ENCODE results near the gene PDE4A. TPM values are rescaled to one million over a fixed set of nuclear protein-coding genes. Genes with fewer than 3 reads are reported as not detected.

PDE4A gene
- polyA plus RNA-seq, 1 donor from 2014 or later: 2.9 TPM

DNA sequence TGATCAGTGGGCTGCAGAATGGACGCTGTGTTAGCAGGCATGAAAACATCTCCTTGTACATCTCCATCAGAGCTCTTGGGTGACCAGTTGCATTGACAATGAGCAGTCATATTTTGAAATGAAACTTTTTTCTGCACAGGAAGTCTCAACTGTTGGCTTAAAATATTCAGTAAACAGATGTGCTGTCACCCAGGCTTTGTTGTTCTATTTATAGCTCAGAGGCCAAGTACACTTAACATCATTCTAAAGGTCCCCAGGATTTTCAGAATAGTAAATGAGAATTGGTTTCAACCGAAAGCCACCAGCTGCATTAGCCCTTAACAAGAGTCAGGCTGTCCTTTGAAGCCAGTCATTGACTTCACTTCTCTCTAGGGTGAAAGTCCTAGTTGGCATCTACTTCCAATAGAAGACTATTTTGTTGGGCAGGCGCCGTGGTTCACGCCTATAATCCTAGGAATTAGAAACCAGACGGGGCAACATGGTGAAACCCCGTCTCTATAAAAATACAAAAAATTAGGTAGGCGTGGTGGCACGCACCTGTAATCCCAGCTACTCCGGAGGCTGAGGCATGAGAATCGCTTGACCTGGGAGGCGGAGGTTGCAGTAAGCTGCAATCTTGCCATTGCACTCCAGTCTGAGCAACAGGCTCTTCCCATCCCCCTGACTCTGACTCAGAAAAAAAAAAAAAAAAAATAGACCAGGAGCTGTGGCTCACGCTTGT lies 7.9 kb upstream of the PDE4A start:
- Mint-ChIP-seq H3K27me3 (peaks cover 2% of the 10 kb centered on the region), H3K9me3 (peaks cover 0 to 3% (median 0%) of the 10 kb centered on the region in 3 donors), H3K4me1 (peaks cover 31 to 45% (median 43%) of the 10 kb centered on the region in 3 donors), H3K36me3 (peaks cover 3% of the 10 kb centered on the region), H3K4me3 (peak overlapping the region; percentile 41 to 78 (median 61)), H3K27ac (peak overlapping the region; percentile 67 to 89 (median 87))

DNA sequence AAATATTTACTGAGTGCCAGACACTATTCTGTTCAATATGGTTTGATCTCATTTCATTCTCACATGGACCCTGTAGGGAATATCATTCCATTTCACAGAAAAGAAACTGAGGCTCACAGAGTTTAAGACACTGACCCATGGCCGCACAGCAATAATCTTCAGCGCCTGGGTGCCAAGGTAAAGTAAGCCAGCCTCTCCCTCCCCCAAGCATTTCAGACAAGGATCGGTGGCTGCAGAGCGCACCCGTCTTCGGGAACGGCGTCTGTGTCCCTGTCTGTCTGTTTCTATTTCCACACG lies 4.3 kb upstream of the PDE4A start:
- peaks cover 0 to 5% (median 0%) of the 10 kb centered on the region in 3 donors for H3K9me3 Mint-ChIP-seq
- peak overlapping the region; percentile 84 to 98 (median 97) for H3K27ac Mint-ChIP-seq
- peaks cover 3% of the 10 kb centered on the region for H3K36me3 Mint-ChIP-seq
- peak overlapping the region; percentile 64 to 91 (median 75) for H3K4me3 Mint-ChIP-seq
- H3K4me1 Mint-ChIP-seq: peaks cover 20 to 35% (median 31%) of the 10 kb centered on the region in 3 donors
- peaks cover 22% of the 10 kb centered on the region for H3K27me3 Mint-ChIP-seq

DNA sequence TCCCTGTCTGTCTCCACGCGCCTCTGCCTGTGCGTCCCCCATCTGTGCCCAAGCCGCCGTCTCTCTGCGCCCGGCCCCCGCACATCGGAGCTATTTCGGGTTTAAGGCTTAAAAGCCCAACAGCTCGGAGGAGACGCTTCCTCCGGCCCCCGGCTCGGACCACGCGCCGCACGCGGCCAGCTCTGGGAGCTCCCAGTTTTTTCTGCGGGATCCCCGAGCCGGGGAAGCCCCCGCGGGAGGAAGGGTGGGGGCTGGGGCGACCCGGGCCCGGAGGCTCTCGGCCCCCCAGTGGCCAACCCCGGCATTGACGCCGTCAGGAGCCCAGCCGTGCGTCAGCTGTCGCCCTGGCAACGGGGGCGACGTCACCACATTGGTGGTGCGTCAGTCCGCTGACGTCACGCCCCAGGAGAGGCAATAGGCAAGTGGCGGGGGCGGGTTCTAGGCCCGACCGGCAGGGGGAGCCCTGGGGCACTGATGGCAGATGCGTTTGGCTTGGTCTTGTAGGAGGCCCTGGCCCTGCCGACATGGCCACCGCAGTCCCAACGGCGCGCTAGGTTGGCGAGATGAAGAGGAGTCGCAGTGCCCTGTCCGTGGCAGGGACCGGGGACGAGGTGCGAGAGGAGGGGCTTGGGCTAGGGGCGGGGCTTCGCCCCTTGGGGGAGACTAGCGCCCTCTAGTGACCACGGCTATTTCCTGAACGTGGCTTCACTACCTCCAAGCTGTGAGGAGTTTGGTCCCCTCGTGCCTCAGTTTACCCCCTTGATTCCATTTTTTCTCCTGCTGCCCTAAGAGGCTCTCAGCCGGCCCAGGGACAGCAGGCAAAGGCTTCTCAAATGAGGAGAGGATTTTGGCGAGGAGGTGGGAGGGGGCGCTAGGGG lies 3.7 kb upstream of the PDE4A start:
- Mint-ChIP-seq H3K9me3 (peaks cover 0 to 5% (median 0%) of the 10 kb centered on the region in 3 donors), H3K4me1 (peaks cover 15 to 31% (median 30%) of the 10 kb centered on the region in 3 donors), H3K4me3 (peak overlapping the region; percentile 64 to 91 (median 75)), H3K27me3 (peaks cover 28% of the 10 kb centered on the region), H3K27ac (peak overlapping the region; percentile 84 to 98 (median 97)), H3K36me3 (peaks cover 3% of the 10 kb centered on the region)

DNA sequence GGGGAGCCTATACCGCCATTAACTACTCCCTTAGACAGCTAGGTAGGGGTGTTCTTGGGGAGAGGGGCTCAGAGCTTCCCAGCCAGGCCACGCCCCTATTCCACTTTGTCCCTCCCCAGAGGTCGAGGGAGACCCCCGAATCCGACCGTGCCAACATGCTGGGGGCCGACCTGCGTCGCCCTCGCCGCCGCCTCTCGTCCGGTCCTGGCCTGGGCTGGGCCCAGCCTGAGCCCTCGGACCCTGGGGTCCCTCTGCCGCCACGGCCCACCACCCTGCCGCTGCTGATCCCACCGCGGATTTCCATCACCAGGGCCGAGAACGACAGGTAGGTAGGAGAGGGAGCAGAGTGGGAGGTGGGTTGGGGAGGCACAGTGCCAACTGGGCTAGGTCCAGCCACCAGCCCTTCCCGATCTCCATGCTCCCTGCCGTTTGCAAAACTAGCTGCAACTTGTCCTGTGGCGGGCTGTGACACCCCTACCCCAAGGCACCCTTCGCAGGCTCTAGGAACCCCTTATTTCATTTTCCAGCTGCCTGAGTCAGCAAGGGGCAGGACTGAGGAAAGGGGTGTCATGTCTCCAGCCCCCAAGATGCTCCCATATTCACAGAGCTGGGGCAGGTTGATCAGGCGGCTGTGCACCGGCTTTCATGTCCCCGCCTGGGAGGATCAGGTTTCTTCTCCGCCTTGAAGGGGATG lies 2.6 kb upstream of the PDE4A start:
- H3K4me3 Mint-ChIP-seq: peak overlapping the region in 3 of 4 donors; percentile 40 to 91 (median 75)

DNA sequence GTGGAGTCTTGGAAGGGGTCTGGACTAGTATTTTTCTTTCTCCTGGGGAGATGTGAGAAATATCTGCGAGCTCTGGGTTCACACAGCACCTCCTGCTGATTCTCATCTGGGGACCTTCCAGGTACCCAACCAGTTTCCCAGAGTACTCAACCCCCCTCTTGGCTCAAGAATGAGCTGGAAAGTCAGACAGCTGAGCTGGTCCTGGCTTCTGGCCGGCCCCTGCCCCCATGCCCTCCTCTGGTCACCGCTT lies 2.2 kb upstream of the PDE4A start:
- Mint-ChIP-seq H3K4me3 (peak overlapping the region; percentile 28 to 56 (median 46)), H3K36me3 (peaks cover 3% of the 10 kb centered on the region), H3K9me3 (peaks cover 0 to 5% (median 0%) of the 10 kb centered on the region in 3 donors), H3K27me3 (peaks cover 37% of the 10 kb centered on the region), H3K4me1 (peaks cover 8 to 27% (median 24%) of the 10 kb centered on the region in 3 donors), H3K27ac (peak overlapping the region; percentile 23 to 97 (median 84))

More for the DNA sequence above, 2.6 kb upstream of the PDE4A start:
- H3K27ac Mint-ChIP-seq: peak overlapping the region in 2 of 3 donors; percentile 84 to 98
- H3K9me3 Mint-ChIP-seq: peaks cover 0 to 5% (median 0%) of the 10 kb centered on the region in 3 donors
- peaks cover 8 to 27% (median 25%) of the 10 kb centered on the region in 3 donors for H3K4me1 Mint-ChIP-seq
- peaks cover 3% of the 10 kb centered on the region for H3K36me3 Mint-ChIP-seq
- H3K27me3 Mint-ChIP-seq: peaks cover 37% of the 10 kb centered on the region

DNA sequence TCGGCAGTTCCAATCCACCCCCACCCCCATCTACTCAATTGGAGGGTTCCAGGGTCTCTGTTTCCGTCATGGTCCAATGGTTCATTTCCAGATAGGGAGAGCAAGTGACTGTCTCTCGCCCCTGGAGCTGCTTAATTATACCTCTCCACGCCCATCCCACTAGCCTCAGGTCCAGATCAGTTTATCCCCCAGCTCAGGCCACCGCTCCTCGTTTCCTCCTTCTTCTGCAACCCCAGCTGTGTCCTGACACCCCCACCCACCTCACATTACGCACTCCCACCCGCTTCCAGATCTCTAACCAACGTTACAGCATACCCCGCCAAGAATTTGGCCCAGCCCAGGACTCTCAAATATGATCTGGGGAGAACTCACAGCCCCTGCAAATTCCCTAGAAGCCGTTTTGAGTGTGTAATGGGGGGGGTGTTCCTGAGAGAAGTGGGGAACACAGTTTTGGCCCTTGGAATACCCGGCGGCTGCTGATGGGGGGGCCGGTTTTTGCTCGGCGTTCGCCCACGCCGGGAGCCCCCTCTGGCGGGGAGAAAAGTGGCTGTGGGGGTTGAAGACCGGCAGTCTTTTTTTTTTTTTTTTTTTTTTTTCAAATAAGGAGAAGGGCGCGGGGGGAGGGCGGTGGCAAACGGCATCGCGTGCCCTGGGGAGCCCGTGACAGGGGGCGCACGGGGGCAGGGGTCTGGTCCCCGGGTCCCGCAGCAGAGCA lies 1.7 kb upstream of the PDE4A start:
- Mint-ChIP-seq H3K4me3 (peak overlapping the region; percentile 28 to 56 (median 46)), H3K9me3 (peaks cover 0 to 5% (median 0%) of the 10 kb centered on the region in 3 donors), H3K27me3 (peaks cover 42% of the 10 kb centered on the region), H3K36me3 (peaks cover 3% of the 10 kb centered on the region), H3K4me1 (peaks cover 12 to 31% (median 26%) of the 10 kb centered on the region in 3 donors), H3K27ac (peak overlapping the region; percentile 23 to 97 (median 84))

DNA sequence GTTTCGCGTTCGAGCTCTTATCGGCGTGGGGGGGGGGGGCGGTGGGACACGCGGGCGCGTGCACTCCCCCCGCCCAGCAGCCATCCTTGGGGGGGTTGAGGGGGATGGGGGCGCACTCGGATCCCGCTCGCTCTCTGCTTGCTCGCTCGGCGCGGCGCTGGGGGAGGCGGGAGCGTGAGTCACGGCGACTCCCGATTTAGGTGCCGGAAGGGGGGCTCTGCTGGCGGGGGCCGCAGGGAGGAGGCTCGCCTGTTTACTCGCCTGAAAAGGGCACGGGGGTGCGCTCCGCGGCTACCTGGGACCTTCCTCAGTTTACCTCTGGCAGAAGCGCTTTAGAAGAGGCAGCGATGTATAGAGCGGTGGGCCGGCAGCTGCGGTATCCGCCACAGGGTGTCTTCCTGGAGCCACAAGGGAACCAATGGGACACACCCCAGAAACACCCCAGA lies 1.1 kb upstream of the PDE4A start:
- Mint-ChIP-seq H3K9me3 (peaks cover 0 to 5% (median 0%) of the 10 kb centered on the region in 3 donors), H3K4me1 (peaks cover 13 to 35% (median 30%) of the 10 kb centered on the region in 3 donors), H3K27ac (peak overlapping the region; percentile 88 to 97 (median 96)), H3K27me3 (peaks cover 46% of the 10 kb centered on the region), H3K36me3 (peaks cover 3% of the 10 kb centered on the region), H3K4me3 (peak overlapping the region; percentile 51 to 91 (median 85))

DNA sequence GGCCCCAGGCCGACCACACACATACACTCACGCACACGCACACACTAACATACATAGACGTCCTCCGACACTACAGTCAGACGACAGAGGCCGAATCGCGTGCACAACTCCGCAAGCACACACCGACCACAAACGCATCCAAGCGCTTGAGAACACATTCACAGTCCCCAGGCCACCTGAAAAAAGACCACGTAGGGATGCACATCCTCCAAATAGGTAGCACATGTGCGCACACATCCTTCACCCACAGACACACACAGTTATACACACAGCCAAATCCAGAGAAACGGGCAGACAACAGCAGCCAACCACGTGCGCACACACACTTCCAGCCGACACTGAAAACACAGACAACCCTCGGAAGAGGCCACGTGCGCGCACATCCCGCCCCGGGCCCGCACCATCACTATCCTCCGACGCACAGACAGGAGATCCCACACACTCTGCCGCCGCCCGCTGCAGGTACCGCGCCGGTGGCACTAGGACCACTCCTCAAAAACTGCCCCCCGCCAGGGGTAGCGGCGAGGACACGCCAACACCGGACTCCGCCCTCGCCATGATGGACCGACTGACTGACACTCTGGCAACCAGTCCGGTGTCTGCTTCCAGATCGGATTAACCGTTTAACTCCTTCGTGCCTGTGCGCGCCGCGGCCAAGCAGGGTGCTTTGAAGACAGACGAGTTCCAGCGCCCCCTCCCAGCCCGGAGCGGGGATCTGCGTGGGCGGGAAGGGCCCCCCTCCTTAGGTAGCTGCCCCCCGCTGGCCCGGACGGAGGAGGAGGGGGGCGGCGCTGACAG lies 493 bp upstream of the PDE4A start:
- Mint-ChIP-seq H3K4me3 (peak overlapping the region; percentile 51 to 91 (median 85)), H3K9me3 (peaks cover 0 to 5% (median 0%) of the 10 kb centered on the region in 3 donors), H3K27ac (peak overlapping the region; percentile 88 to 97 (median 96)), H3K27me3 (peaks cover 49% of the 10 kb centered on the region), H3K36me3 (peaks cover 3% of the 10 kb centered on the region), H3K4me1 (peaks cover 13 to 38% (median 30%) of the 10 kb centered on the region in 3 donors)

DNA sequence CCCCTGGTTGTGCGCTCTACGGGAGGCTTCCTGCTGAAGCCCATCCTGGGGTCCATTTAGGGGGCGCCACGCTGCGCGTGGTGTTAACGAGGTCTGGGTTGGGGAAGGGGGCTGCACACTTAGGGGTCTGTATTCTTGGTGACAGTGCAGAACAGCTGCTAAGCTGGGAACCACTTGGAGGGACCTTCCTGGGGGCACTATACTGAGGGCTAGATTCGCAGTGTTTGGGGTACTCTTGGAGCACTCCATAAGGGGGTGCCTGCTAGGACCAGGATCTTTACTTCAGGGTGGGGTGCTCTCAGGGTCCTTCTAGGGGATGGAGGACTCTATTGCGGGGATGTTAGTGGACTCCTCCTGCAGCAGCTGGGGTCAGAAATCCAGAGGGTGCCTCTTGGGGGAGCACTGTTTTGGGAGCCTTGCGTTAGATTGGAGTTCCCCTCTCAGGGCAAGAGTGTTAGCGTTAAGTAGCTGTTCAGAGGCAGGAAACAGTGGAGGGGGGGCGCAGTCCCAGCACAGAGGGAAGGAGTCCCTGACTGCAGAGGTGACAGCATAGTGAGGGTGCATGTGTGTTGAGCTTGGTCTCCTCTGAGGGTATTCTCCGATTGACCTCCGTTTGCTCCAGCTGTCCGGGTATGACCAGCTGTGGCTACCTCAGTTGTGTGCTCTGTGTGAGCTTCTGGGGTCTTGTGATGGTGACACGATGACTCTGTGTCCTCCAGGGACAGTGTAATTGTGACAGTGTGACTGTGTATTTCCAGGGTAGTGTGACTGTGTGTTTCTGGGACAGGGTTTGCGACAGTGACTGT lies 1.1 kb downstream of the PDE4A start:
- Mint-ChIP-seq H3K36me3 (peaks cover 3% of the 10 kb centered on the region), H3K4me3 (peak overlapping the region in 3 of 4 donors; percentile 56 to 84 (median 83)), H3K27me3 (peaks cover 55% of the 10 kb centered on the region), H3K27ac (peak overlapping the region; percentile 1 to 71 (median 26)), H3K9me3 (peaks cover 0 to 5% (median 0%) of the 10 kb centered on the region in 3 donors), H3K4me1 (peaks cover 18 to 38% (median 36%) of the 10 kb centered on the region in 3 donors)

DNA sequence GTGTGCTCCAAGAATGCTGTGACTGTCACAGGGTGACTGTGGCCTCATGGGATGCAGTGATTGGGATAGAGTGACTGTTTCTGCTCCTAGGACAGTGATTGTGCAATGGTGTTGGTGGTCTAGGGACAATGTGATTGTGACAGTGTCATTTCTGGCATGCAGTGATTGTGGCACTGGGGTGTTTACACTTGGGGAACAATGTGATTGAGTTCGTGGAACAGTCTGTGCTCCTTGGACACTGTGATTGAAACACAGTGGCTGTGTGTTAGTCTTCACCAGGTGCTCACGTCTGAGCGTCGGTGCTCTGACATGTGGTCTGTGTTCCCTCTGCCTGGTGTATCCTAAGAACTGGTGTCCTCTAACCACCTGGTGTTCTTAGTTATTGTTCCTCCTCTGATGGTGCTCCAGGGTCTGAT lies 1.7 kb downstream of the PDE4A start:
- Mint-ChIP-seq H3K27ac (peak overlapping the region; percentile 1 to 71 (median 6)), H3K4me3 (peak overlapping the region in 1 of 4 donors; percentile 56), H3K4me1 (peaks cover 18 to 35% (median 31%) of the 10 kb centered on the region in 3 donors), H3K9me3 (peaks cover 0 to 2% (median 0%) of the 10 kb centered on the region in 3 donors), H3K36me3 (no peaks in the 10 kb centered on the region), H3K27me3 (peaks cover 53% of the 10 kb centered on the region)

DNA sequence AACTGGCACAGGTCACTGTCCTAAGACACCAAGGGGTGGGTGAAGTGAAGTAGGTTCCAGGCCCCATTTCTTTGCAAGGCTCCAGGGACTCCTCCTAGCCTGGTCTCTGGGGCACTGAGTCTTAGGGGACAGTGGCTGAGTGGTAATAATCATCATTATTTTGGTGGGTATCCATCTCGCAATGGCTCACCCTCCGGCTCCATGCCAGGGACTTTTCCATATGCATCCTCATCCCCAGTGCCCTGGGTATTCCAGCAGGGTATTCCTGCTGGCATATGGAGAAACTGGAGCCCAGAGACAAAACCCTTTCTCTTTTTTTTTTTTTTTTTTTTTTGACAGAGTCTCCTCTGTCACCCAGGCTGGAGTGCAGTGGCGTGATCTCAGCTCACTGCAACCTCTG lies 2.5 kb downstream of the PDE4A start:
- Mint-ChIP-seq H3K9me3 (peaks cover 0 to 2% (median 0%) of the 10 kb centered on the region in 3 donors), H3K27me3 (peaks cover 53% of the 10 kb centered on the region), H3K4me1 (peaks cover 18 to 43% (median 35%) of the 10 kb centered on the region in 3 donors), H3K4me3 (no peak overlapping the region), H3K36me3 (no peaks in the 10 kb centered on the region), H3K27ac (peak overlapping the region in 1 of 3 donors; percentile 71)

DNA sequence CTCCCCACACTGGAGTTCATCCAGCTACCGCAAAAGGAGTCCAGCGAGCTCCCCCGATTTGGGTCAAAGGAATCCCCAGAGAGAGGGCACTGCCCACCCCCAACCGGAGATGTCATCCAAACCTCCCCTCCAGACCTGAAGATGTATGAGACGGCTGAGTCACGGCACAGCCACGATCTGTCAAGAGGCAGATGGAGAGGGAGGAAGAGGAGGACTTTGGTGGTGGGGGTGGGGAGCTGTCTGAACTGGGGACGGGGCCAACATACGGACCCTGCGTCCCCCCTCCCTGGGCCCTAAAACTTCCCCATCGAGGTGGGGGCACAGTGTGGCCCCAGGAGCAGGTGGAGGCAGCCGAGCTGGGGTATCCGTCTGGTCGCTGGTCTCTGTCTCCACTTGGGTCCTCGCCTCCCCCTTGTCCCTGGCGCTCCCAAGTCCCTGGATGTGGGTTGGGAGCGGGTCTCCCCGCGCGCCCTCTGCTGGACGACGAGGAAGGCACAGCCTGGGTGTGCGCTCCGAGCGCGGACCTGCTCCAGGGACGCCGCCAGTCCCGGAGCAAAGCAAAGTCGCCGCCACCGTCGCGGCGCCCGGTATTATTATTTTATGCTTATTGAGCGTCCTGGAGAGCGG lies 3.8 kb downstream of the PDE4A start:
- Mint-ChIP-seq H3K27me3 (peaks cover 54% of the 10 kb centered on the region), H3K9me3 (peaks cover 0 to 2% (median 0%) of the 10 kb centered on the region in 3 donors), H3K36me3 (no peaks in the 10 kb centered on the region), H3K4me1 (peaks cover 26 to 49% (median 39%) of the 10 kb centered on the region in 3 donors), H3K27ac (peak overlapping the region; percentile 86 to 96 (median 91)), H3K4me3 (peak overlapping the region; percentile 79 to 96 (median 86))

Measured in IgD-negative memory B cell (primary cell).